GM19239 (cell line): ENCODE measurements around the gene EGLN2.
"Not testable (repeated sequence)": the region's sequence is repeated elsewhere in the genome, so short reads cannot be mapped to it uniquely, and the experiment has no call there.

Experiments
- DNase-seq: peaks from one replicate; pipeline ENCODE4 v3.0.0; 2011; ENCODE audit warnings: low spot score; ENCODE audit not compliant: insufficient read length
- FAIRE-seq: peaks from 2 replicates; lab custom pipeline; 2011; peaks lifted over from hg19 to GRCh38; lab: Jason Lieb, UNC

The EGLN2 gene

GRCh38 chr19:40811478-40812341 lies 12.7 kb downstream of the EGLN2 start:
- DNase-seq (no peak), FAIRE-seq (no peak)

- not testable (repeated sequence) for DNase-seq, FAIRE-seq
Observed at GRCh38 chr19:40812571-40812970, 13.6 kb downstream of the EGLN2 start.

GRCh38 chr19:40813182-40813581 lies 14.2 kb downstream of the EGLN2 start:
- no peak for DNase-seq
- FAIRE-seq: no peak

GRCh38 chr19:40815223-40815622 lies 16.2 kb downstream of the EGLN2 start:
- FAIRE-seq (no peak), DNase-seq (no peak)

- not testable (repeated sequence) for DNase-seq
- peak; percentile 75 for FAIRE-seq
Observed at GRCh38 chr19:40818480-40819399, 19.7 kb downstream of the EGLN2 start.

GRCh38 chr19:40819479-40820234 lies 20.7 kb downstream of the EGLN2 start:
- peak; percentile 23 for FAIRE-seq
- not testable (repeated sequence) for DNase-seq

- DNase-seq (no peak), FAIRE-seq (no peak)
Observed at GRCh38 chr19:40822161-40822560, 23.2 kb downstream of the EGLN2 start.

GRCh38 chr19:40822704-40823553 lies 23.9 kb downstream of the EGLN2 start:
- not testable (repeated sequence) for FAIRE-seq, DNase-seq

GRCh38 chr19:40824916-40825315 lies 25.9 kb downstream of the EGLN2 start:
- not testable (repeated sequence) for FAIRE-seq, DNase-seq

- not testable (repeated sequence) for FAIRE-seq
Observed at GRCh38 chr19:40825460-40826095, 26.6 kb downstream of the EGLN2 start.

GRCh38 chr19:40826312-40826698 lies 27.3 kb downstream of the EGLN2 start:
- not testable (repeated sequence) for FAIRE-seq, DNase-seq

More at GRCh38 chr19:40825460-40826095, 26.6 kb downstream of the EGLN2 start:
- not testable (repeated sequence) for DNase-seq

- not testable (repeated sequence) for FAIRE-seq, DNase-seq
Observed at GRCh38 chr19:40826699-40827385, 27.9 kb downstream of the EGLN2 start.

- DNase-seq: no peak
- FAIRE-seq: no peak
Observed at GRCh38 chr19:40827386-40828247, 28.6 kb downstream of the EGLN2 start.

GRCh38 chr19:40829205-40829604 lies 30.2 kb downstream of the EGLN2 start:
- DNase-seq (no peak), FAIRE-seq (no peak)

- FAIRE-seq, DNase-seq: not testable (repeated sequence)
Observed at GRCh38 chr19:40830741-40831140, 31.8 kb downstream of the EGLN2 start.

- DNase-seq: no peak
- no peak for FAIRE-seq
Observed at GRCh38 chr19:40831502-40832430, 32.8 kb downstream of the EGLN2 start.
